Transverse colon (tissue), 4 donors: ENCODE measurements around the gene PPP4R1. TPM values are rescaled to one million over a fixed set of nuclear protein-coding genes. Genes with fewer than 3 reads are reported as not detected.

Source experiments
- DNase-seq: peaks from one replicate; pipeline ENCODE4 v3.0.0-alpha.2; 2019
- H3K27ac ChIP-seq, 4 donors: fragments of 200-600 bp; sonication (generic); 2 replicates each; pipeline ENCODE4 v1.5.1; 2016 to 2018; ENCODE audit warnings: inconsistent platforms in 4 of 4
- H3K27me3 ChIP-seq: fragments of 200-600 bp; sonication (generic); 2 replicates; pipeline ENCODE4 v1.5.1; 2017; ENCODE audit warnings: inconsistent platforms
- H3K36me3 ChIP-seq, 4 donors: fragments of 200-600 bp; sonication (generic); 2 replicates each; pipeline ENCODE4 v1.5.1; 2017 to 2019; ENCODE audit warnings: inconsistent platforms in 4 of 4
- H3K4me1 ChIP-seq, 4 donors: fragments of 200-600 bp; sonication (generic); 2 replicates each; pipeline ENCODE4 v1.5.1; 2017 to 2020; ENCODE audit warnings: inconsistent platforms in 4 of 4
- H3K4me3 ChIP-seq, 4 donors: fragments of 200-600 bp; sonication (generic); 1 replicate in 1 of 4; 2 replicates in 3 of 4; pipeline versions ENCODE4 v1.5.1 to v1.6.1; 2017 to 2019; ENCODE audit warnings: inconsistent platforms in 4 of 4
- H3K9me3 ChIP-seq, 2 donors: fragments of 200-600 bp; sonication (generic); 2 replicates each; pipeline ENCODE4 v1.5.1; 2017 to 2019; ENCODE audit warnings: inconsistent platforms in 2 of 2
- EP300 ChIP-seq: sonication (generic); formaldehyde crosslinking; IDR thresholded peaks from one replicate; pipeline ENCODE4 v1.6.1; 2017; ENCODE audit warnings: antibody characterized with exemption, low read depth
- POLR2A ChIP-seq: fragments of 450-650 bp; IDR thresholded peaks from one replicate; pipeline ENCODE4 v1.6.1; 2016; ENCODE audit warnings: antibody characterized with exemption, mild to moderate bottlenecking, moderate library complexity
- POLR2AphosphoS5 ChIP-seq, 3 donors: sonication (generic); formaldehyde crosslinking; IDR thresholded peaks; one replicate each; pipeline ENCODE4 v1.6.1; 2016; ENCODE audit warnings: antibody characterized with exemption in 3 of 3
- WGBS, 2 donors: methylation state at CpG; one replicate each; pipeline ENCODE4 v1.1.5; 2018; ENCODE audit warnings: low coverage in 1 of 2; 5-methylcytosine and 5-hydroxymethylcytosine counted together
- in situ Hi-C, 4 donors: fragments of 200-750 bp; cut with MboI; loops; one replicate each; pipeline versions ENCODE4 v1.15.0 to v1.15.1; 2017; ENCODE audit warnings: low sequenced_read_pairs in 3 of 4, low pct_ligation_motif_present in 1 of 4, low pct_unique_long_range_greater_than_20kb in 1 of 4
- intact Hi-C: fragments of 100-400 bp; cut with DNase I; formaldehyde crosslinking; loops from one replicate; pipeline ENCODE4 v1.15.1; 2023; ENCODE audit warnings: low total_unique reads
- total RNA-seq, 4 donors: library from RNA; depleted of rRNA; stranded (reverse); fragments of >200 nt; gene quantifications; one replicate each; pipeline ENCODE4 v1.1.0, GENCODE V29; 2016
- TF ChIP-seq, protein P1 (sequence below), 5 experiments: fragments of 200-600 bp in 3 of 5; fragments of 450-650 bp in 2 of 5; sonication (generic) in 3 of 5; IDR thresholded peaks; 1 replicate in 2 of 5; 2 replicates in 3 of 5; pipeline ENCODE4 v1.5.1; 2016 to 2017; ENCODE audit warnings: antibody characterized with exemption in 5 of 5, inconsistent platforms in 3 of 5, mild to moderate bottlenecking in 2 of 5, moderate library complexity in 1 of 5

Gene PPP4R1
- total RNA-seq, 4 donors from 2014 or later = 46.0 to 163 (median 79.2) TPM

DNA sequence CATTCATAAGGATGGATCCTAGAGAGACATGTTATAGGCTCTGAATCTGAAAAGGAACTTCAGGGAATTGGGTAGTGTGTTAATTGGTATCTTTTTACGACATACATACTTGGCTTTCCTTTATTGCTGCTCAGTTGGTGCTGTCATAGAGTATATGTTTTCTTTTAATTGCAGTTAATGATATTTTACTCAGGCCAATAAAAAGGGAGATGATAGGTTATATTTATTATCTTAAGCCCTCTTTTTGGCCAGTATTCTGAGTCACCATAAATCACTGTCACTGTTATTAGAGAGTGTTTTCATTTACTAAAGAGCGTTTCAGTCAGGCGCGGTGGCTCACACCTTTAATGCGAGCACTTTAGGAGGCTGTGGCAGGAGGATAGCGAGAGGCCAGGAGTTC, 91.4 kb downstream of the PPP4R1 start:
- Histone ChIP-seq H3K4me3 (no peak overlapping the region), H3K27ac (no peak overlapping the region), H3K9me3 (no peaks in the 10 kb centered on the region), H3K27me3 (no peaks in the 10 kb centered on the region), H3K4me1 (peaks cover 0 to 29% (median 7%) of the 10 kb centered on the region in 4 donors), H3K36me3 (peaks cover 0 to 6% (median 0%) of the 10 kb centered on the region in 4 donors)
- 79 to 91% methylated on average over 5 to 6 of the region's 6 CpGs for WGBS, 2 donors
- intact Hi-C loops (no loop called here), in situ Hi-C loops (loop anchor here in 3 of 4 donors (25.0 kb wide), 2 partner anchors 186 to 461 kb away; partner anchors contain the start of gene TWSG1 (in 2 of the 3))
- TF ChIP-seq POLR2A = no peak
- DNase-seq = no peak

DNA sequence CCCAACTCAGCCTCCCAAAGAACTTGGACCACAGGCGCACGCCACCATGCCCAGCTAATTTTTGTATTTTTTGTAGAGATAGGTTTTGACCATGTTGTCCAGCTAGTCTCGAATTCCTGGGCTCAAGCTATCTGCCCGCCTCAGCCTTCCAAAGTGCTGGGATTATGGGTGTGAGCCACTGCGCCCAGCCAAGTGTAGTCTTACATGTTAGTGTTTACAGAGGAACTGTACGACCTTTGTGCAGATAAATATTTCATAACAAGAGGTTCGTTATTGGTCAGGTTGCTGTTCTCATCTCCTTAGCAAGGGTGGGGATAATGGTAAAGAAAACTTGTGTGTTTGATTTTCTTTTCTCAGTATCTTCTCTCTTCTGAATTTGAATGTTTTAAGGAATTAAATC, 92.6 kb downstream of the PPP4R1 start:
- H3K9me3 ChIP-seq = no peaks in the 10 kb centered on the region
- peak overlapping the region in 2 of 4 donors; percentile 9 to 22 for H3K27ac ChIP-seq
- peaks cover 0 to 29% (median 7%) of the 10 kb centered on the region in 4 donors for H3K4me1 ChIP-seq
- DNase-seq = peak; percentile 39
- no peaks in the 10 kb centered on the region for H3K27me3 ChIP-seq
- intact Hi-C loops = no loop called here
- peaks cover 0 to 13% (median 0%) of the 10 kb centered on the region in 4 donors for H3K36me3 ChIP-seq
- no peak overlapping the region for H3K4me3 ChIP-seq
- in situ Hi-C loops = loop anchor here in 3 of 4 donors (25.0 kb wide), 2 partner anchors 184 to 459 kb away; partner anchors contain the start of gene TWSG1 (in 2 of the 3)
- TF ChIP-seq POLR2AphosphoS5 (IDR thresholded peaks at IDR 0.05) = peak in 1 of 3 donors; percentile 18
- no peak for TF ChIP-seq EP300
- TF ChIP-seq, protein P1, sequence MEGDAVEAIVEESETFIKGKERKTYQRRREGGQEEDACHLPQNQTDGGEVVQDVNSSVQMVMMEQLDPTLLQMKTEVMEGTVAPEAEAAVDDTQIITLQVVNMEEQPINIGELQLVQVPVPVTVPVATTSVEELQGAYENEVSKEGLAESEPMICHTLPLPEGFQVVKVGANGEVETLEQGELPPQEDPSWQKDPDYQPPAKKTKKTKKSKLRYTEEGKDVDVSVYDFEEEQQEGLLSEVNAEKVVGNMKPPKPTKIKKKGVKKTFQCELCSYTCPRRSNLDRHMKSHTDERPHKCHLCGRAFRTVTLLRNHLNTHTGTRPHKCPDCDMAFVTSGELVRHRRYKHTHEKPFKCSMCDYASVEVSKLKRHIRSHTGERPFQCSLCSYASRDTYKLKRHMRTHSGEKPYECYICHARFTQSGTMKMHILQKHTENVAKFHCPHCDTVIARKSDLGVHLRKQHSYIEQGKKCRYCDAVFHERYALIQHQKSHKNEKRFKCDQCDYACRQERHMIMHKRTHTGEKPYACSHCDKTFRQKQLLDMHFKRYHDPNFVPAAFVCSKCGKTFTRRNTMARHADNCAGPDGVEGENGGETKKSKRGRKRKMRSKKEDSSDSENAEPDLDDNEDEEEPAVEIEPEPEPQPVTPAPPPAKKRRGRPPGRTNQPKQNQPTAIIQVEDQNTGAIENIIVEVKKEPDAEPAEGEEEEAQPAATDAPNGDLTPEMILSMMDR (IDR thresholded peaks at IDR 0.05) = no peak
- WGBS, 2 donors = 72 to 81% methylated on average over 5 to 7 of the region's 7 CpGs

DNA sequence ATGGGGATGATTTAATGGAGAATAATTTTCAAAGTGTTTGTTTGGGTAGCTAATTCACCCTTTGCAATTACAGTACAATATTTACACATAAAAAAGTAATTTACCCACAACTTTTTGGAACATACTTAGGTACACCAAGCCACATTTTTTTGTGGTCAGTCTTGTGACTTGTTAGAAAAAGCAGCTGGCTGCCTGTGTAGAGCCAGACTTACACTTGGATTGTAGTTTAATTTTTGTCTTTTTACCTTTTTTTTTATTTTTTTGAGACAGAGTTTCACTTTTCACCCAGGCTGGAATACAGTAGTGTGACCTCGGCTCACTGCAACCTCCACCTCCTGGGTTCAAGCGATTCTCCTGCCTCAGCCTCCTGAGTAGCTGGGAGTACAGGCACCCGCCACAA, 93.7 kb downstream of the PPP4R1 start:
- Histone ChIP-seq H3K27me3 (no peaks in the 10 kb centered on the region), H3K27ac (no peak overlapping the region), H3K4me1 (peaks cover 0 to 33% (median 7%) of the 10 kb centered on the region in 4 donors), H3K9me3 (no peaks in the 10 kb centered on the region), H3K36me3 (peaks cover 0 to 11% (median 0%) of the 10 kb centered on the region in 4 donors), H3K4me3 (no peak overlapping the region)
- 95% methylated on average over 3 of the region's 3 CpGs; no CpG with 5 or more reads in 1 of the 2 donors for WGBS, 2 donors
- in situ Hi-C loops (loop anchor here in 3 of 4 donors (25.0 kb wide), 2 partner anchors 183 to 458 kb away; partner anchors contain the start of gene TWSG1 (in 2 of the 3)), intact Hi-C loops (no loop called here)
- DNase-seq = no peak
- TF ChIP-seq POLR2AphosphoS5 (IDR thresholded peaks at IDR 0.05) (no peak), POLR2A (no peak), EP300 (no peak)
- TF ChIP-seq, protein P1 (IDR thresholded peaks at IDR 0.05) = no peak

DNA sequence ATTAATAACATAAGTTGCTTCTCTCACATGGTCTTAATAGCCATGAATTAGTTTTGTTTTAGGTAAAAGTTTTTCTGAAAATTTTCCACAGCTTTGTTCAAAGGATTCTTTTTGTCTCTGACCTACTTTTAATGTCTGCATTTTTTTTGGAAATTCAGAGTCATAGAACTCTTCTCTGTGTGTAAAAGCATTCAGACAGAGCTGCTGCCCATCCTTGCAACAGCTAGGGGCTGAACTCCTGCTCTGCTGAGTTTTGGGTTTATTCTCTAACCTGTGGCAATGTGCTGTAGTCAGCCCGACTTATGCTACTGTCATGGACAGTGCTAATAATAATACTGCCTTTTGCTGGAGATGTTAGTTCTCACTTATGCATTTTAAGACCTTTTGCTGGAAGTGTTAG, 95.0 kb downstream of the PPP4R1 start:
- WGBS, 2 donors = 63 to 79% methylated on average over 1 of the region's 1 CpG
- no peak for DNase-seq
- in situ Hi-C loops = loop anchor here in 3 of 4 donors (25.0 kb wide), 2 partner anchors 182 to 457 kb away; partner anchors contain the start of gene TWSG1 (in 2 of the 3)
- Histone ChIP-seq H3K9me3 (no peaks in the 10 kb centered on the region), H3K36me3 (peaks cover 0 to 10% (median 0%) of the 10 kb centered on the region in 4 donors), H3K27me3 (no peaks in the 10 kb centered on the region), H3K27ac (no peak overlapping the region), H3K4me1 (peaks cover 0 to 33% (median 7%) of the 10 kb centered on the region in 4 donors), H3K4me3 (no peak overlapping the region)
- intact Hi-C loops = no loop called here
- no peak for TF ChIP-seq POLR2A
- no peak for TF ChIP-seq POLR2AphosphoS5 (IDR thresholded peaks at IDR 0.05)
- no peak for TF ChIP-seq EP300
- TF ChIP-seq, protein P1 (IDR thresholded peaks at IDR 0.05) = no peak
